Mesendoderm (in vitro differentiated cells): ENCODE measurements around the gene PRDM11.

ENCODE experiments used
- DNase-seq: peaks from one replicate; pipeline ENCODE4 v3.0.0; 2013
- H2AK5ac ChIP-seq: 2 replicates; pipeline ENCODE4 v1.6.1; 2013; ENCODE audit warnings: low read length, inconsistent platforms
- H2BK120ac ChIP-seq: 2 replicates; pipeline ENCODE4 v1.6.1; 2013; ENCODE audit warnings: low read depth, mild to moderate bottlenecking, low read length, moderate library complexity, mixed read lengths
- H2BK15ac ChIP-seq: replicated peaks from 2 replicates; pipeline ENCODE4 v1.6.1; 2013; ENCODE audit warnings: low read depth, mild to moderate bottlenecking, moderate library complexity
- H2BK5ac ChIP-seq: 2 replicates; pipeline ENCODE4 v1.6.1; 2013; ENCODE audit warnings: low read length, inconsistent platforms
- H3K18ac ChIP-seq: 2 replicates; pipeline ENCODE4 v1.6.1; 2013; ENCODE audit warnings: mild to moderate bottlenecking, low read length, mixed read lengths
- H3K23ac ChIP-seq: one replicate; pipeline ENCODE4 v1.6.1; 2013; ENCODE audit warnings: low read length
- H3K27ac ChIP-seq: 2 replicates; pipeline ENCODE4 v1.5.1; 2013; ENCODE audit warnings: low read depth, mild to moderate bottlenecking, inconsistent platforms, low read length, moderate library complexity
- H3K27me3 ChIP-seq: 2 replicates; pipeline ENCODE4 v1.6.1; 2013; ENCODE audit warnings: low read length, control low read depth, mild to moderate bottlenecking, inconsistent platforms; ENCODE audit not compliant: insufficient read depth, poor library complexity
- H3K36me3 ChIP-seq: 2 replicates; pipeline ENCODE4 v1.6.1; 2013; ENCODE audit warnings: low read length, inconsistent platforms; ENCODE audit not compliant: control insufficient read depth, insufficient read depth
- H3K4ac ChIP-seq: one replicate; pipeline ENCODE4 v1.6.1; 2013; ENCODE audit warnings: low read depth, mild to moderate bottlenecking, low read length, moderate library complexity
- H3K4me1 ChIP-seq: 2 replicates; pipeline ENCODE4 v1.6.1; 2013; ENCODE audit warnings: low read depth, low read length, inconsistent platforms; ENCODE audit not compliant: control insufficient read depth
- H3K4me2 ChIP-seq: 2 replicates; pipeline ENCODE4 v1.6.1; 2013; ENCODE audit warnings: low read length
- H3K4me3 ChIP-seq: 2 replicates; pipeline ENCODE4 v1.5.1; 2013; ENCODE audit warnings: mild to moderate bottlenecking, low read length
- H3K56ac ChIP-seq: one replicate; pipeline ENCODE4 v1.6.1; 2013; ENCODE audit warnings: low read length
- H3K79me1 ChIP-seq: 2 replicates; pipeline ENCODE4 v1.6.1; 2013; ENCODE audit warnings: low read length, inconsistent platforms
- H3K79me2 ChIP-seq: 2 replicates; pipeline ENCODE4 v1.6.1; 2013; ENCODE audit warnings: mild to moderate bottlenecking, low read length; ENCODE audit not compliant: control insufficient read depth, insufficient read depth
- H3K9ac ChIP-seq: 2 replicates; pipeline ENCODE4 v1.6.1; 2013; ENCODE audit warnings: low read length, inconsistent platforms
- H4K5ac ChIP-seq: one replicate; pipeline ENCODE4 v1.6.1; 2013; ENCODE audit warnings: low read length
- H4K8ac ChIP-seq: one replicate; pipeline ENCODE4 v1.6.1; 2013; ENCODE audit warnings: low read depth, mild to moderate bottlenecking, control low read depth, low read length, moderate library complexity
- WGBS: extraction: QIAGEN DNeasy Blood & Tissue Kit; methylation state at CpG from one replicate; pipeline ENCODE4 v1.1.7; 2013; ENCODE audit warnings: low lambda C conversion rate, missing lambda C conversion rate; ENCODE audit not compliant: insufficient coverage; ENCODE audit errors: extremely low coverage; 5-methylcytosine and 5-hydroxymethylcytosine counted together

Gene PRDM11

DNA sequence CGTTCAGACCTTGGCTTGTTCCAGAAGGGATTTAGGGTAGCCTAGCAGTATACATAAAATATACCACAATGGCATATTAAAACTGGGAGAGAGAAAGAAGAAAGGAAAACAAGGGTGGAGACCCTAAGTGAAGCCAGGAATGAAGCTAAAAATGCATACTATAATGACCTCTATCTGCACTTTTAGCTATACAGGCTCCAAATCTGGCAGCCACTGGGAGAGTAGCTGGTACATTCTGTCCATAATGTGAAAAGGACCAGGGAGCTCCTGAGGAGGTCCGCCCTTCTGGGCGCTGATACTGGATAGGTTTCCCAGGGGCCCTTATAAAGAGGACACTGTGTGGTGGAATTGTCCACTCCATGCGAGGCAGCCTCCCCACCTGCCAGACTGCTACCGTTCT lies 42.8 kb downstream of the PRDM11 start:
- no peak overlapping the region for H3K4me3 ChIP-seq
- H2BK120ac ChIP-seq: no peak overlapping the region
- no peak overlapping the region for H3K56ac ChIP-seq
- H3K27ac ChIP-seq: no peak overlapping the region
- H3K79me1 ChIP-seq: no peaks in the 10 kb centered on the region
- no peaks in the 10 kb centered on the region for H3K79me2 ChIP-seq
- H2BK5ac ChIP-seq: no peak overlapping the region
- H4K5ac ChIP-seq: no peak overlapping the region
- no peak overlapping the region for H3K4me2 ChIP-seq
- H3K9ac ChIP-seq: no peak overlapping the region
- no peak overlapping the region for H2AK5ac ChIP-seq
- H3K27me3 ChIP-seq: no peaks in the 10 kb centered on the region
- no peak overlapping the region for H3K23ac ChIP-seq
- whole genome bisulfite sequencing: no CpG with 5 or more reads among the region's 5 CpGs
- H3K4ac ChIP-seq: no peak overlapping the region
- H3K18ac ChIP-seq: no peak overlapping the region
- no peak for DNase-seq
- H2BK15ac ChIP-seq: no peak overlapping the region
- peaks cover 12% of the 10 kb centered on the region for H3K4me1 ChIP-seq
- no peaks in the 10 kb centered on the region for H3K36me3 ChIP-seq
- H4K8ac ChIP-seq: no peak overlapping the region

DNA sequence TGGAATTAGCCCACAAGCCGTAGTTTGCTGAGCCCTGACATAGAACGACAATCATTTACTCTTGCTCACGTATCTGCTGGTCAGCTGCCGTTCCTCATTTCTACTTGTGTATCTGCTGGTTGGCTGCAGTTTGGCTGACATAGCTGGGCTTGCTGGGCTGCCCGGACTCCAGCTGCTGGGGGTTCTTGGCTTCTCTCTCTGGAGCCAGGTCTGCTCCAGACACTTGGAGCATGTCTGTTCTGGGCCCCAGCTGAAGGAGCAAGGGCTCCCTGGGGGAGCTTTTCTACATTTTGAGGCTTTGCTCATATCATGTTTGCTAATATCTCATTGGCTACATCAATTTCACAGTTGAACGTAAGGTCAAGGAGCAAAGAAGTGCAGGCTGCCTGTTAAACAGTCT lies 47.3 kb downstream of the PRDM11 start:
- no peaks in the 10 kb centered on the region for H3K36me3 ChIP-seq
- no peak overlapping the region for H4K5ac ChIP-seq
- no peaks in the 10 kb centered on the region for H3K27me3 ChIP-seq
- H3K27ac ChIP-seq: no peak overlapping the region
- no peak overlapping the region for H2BK15ac ChIP-seq
- no peaks in the 10 kb centered on the region for H3K4me1 ChIP-seq
- H3K79me2 ChIP-seq: no peaks in the 10 kb centered on the region
- H3K79me1 ChIP-seq: no peaks in the 10 kb centered on the region
- H4K8ac ChIP-seq: no peak overlapping the region
- H3K23ac ChIP-seq: no peak overlapping the region
- no peak overlapping the region for H2AK5ac ChIP-seq
- H2BK120ac ChIP-seq: no peak overlapping the region
- H2BK5ac ChIP-seq: no peak overlapping the region
- no peak overlapping the region for H3K4me2 ChIP-seq
- WGBS: no CpG with 5 or more reads among the region's 6 CpGs
- H3K4ac ChIP-seq: no peak overlapping the region
- H3K56ac ChIP-seq: no peak overlapping the region
- no peak overlapping the region for H3K9ac ChIP-seq
- no peak overlapping the region for H3K4me3 ChIP-seq
- no peak for DNase-seq
- H3K18ac ChIP-seq: no peak overlapping the region

DNA sequence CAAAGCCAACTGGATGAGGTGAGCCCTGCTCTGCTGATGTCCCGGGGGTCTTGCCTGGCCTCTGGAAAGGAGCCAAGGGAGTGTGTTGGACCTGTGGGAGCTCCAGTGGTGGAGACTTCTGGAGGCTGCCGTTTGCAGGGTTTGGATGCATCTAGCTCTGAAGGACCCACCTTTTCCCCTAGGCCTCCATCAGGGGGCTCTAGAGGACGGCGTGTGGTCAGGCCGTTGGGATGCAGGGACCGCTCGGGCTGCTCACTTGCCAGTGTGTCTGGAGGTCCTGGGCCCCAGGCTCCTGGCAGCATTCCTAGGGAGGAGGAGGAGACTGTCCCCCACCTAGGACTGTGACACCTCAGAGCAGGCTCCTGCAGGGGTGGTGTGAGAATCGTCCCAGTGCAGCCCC lies 58.3 kb downstream of the PRDM11 start:
- no peak overlapping the region for H3K18ac ChIP-seq
- no peak overlapping the region for H4K5ac ChIP-seq
- no peak overlapping the region for H3K4ac ChIP-seq
- H3K27me3 ChIP-seq: no peaks in the 10 kb centered on the region
- H2BK15ac ChIP-seq: no peak overlapping the region
- no peak overlapping the region for H2AK5ac ChIP-seq
- H3K23ac ChIP-seq: no peak overlapping the region
- H3K27ac ChIP-seq: no peak overlapping the region
- WGBS: no CpG with 5 or more reads among the region's 8 CpGs
- H3K79me1 ChIP-seq: no peaks in the 10 kb centered on the region
- H2BK5ac ChIP-seq: no peak overlapping the region
- H3K9ac ChIP-seq: no peak overlapping the region
- H3K56ac ChIP-seq: no peak overlapping the region
- H3K79me2 ChIP-seq: no peaks in the 10 kb centered on the region
- no peaks in the 10 kb centered on the region for H3K36me3 ChIP-seq
- H3K4me2 ChIP-seq: no peak overlapping the region
- no peak overlapping the region for H3K4me3 ChIP-seq
- H2BK120ac ChIP-seq: no peak overlapping the region
- peak; percentile 60 for DNase-seq
- H4K8ac ChIP-seq: no peak overlapping the region
- peaks cover 3% of the 10 kb centered on the region for H3K4me1 ChIP-seq

DNA sequence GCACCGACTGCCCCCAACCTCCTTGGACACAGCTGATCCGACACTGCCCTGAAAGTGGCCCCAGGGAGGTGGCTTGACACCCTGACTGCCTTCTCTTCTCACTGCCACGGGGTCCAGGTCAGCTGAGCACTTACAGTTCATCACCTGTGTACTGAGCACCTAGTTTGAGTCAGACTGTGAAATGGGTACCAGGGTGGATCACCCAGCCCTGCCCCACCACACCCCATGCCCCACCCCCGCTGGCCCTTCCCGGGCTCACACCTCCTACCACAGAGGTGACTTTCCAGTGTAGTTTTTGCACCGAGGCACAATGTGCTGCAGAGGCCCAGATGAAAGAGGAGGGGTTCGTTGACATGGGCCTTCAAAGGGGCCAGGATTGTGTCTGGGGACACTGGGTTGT lies 59.5 kb downstream of the PRDM11 start:
- H3K79me2 ChIP-seq: no peaks in the 10 kb centered on the region
- no peak for DNase-seq
- no peak overlapping the region for H2BK15ac ChIP-seq
- H2BK120ac ChIP-seq: no peak overlapping the region
- peaks cover 3% of the 10 kb centered on the region for H3K4me1 ChIP-seq
- H4K8ac ChIP-seq: no peak overlapping the region
- WGBS: no CpG with 5 or more reads among the region's 7 CpGs
- no peak overlapping the region for H3K27ac ChIP-seq
- H3K4me3 ChIP-seq: no peak overlapping the region
- H2AK5ac ChIP-seq: no peak overlapping the region
- H3K23ac ChIP-seq: no peak overlapping the region
- H3K4me2 ChIP-seq: no peak overlapping the region
- H3K18ac ChIP-seq: no peak overlapping the region
- H3K9ac ChIP-seq: no peak overlapping the region
- no peak overlapping the region for H3K4ac ChIP-seq
- H3K79me1 ChIP-seq: no peaks in the 10 kb centered on the region
- H2BK5ac ChIP-seq: no peak overlapping the region
- no peak overlapping the region for H3K56ac ChIP-seq
- no peak overlapping the region for H4K5ac ChIP-seq
- no peaks in the 10 kb centered on the region for H3K27me3 ChIP-seq
- no peaks in the 10 kb centered on the region for H3K36me3 ChIP-seq

- H3K27me3 ChIP-seq: no peaks in the 10 kb centered on the region
- H3K4me1 ChIP-seq: peaks cover 3% of the 10 kb centered on the region
- H2BK5ac ChIP-seq: no peak overlapping the region
- no CpG with 5 or more reads among the region's 8 CpGs for WGBS
- DNase-seq: no peak
- no peak overlapping the region for H3K4me3 ChIP-seq
- no peak overlapping the region for H3K18ac ChIP-seq
- no peaks in the 10 kb centered on the region for H3K79me1 ChIP-seq
- H4K5ac ChIP-seq: no peak overlapping the region
- no peak overlapping the region for H3K4ac ChIP-seq
- no peak overlapping the region for H3K56ac ChIP-seq
- no peaks in the 10 kb centered on the region for H3K36me3 ChIP-seq
- H3K79me2 ChIP-seq: no peaks in the 10 kb centered on the region
- H4K8ac ChIP-seq: no peak overlapping the region
- no peak overlapping the region for H3K4me2 ChIP-seq
- no peak overlapping the region for H2BK120ac ChIP-seq
- no peak overlapping the region for H2AK5ac ChIP-seq
- H3K23ac ChIP-seq: no peak overlapping the region
- no peak overlapping the region for H3K27ac ChIP-seq
- H2BK15ac ChIP-seq: no peak overlapping the region
- H3K9ac ChIP-seq: no peak overlapping the region
Observed at GRCh38 chr11:45208135-45208534, 61.7 kb downstream of the PRDM11 start.

DNA sequence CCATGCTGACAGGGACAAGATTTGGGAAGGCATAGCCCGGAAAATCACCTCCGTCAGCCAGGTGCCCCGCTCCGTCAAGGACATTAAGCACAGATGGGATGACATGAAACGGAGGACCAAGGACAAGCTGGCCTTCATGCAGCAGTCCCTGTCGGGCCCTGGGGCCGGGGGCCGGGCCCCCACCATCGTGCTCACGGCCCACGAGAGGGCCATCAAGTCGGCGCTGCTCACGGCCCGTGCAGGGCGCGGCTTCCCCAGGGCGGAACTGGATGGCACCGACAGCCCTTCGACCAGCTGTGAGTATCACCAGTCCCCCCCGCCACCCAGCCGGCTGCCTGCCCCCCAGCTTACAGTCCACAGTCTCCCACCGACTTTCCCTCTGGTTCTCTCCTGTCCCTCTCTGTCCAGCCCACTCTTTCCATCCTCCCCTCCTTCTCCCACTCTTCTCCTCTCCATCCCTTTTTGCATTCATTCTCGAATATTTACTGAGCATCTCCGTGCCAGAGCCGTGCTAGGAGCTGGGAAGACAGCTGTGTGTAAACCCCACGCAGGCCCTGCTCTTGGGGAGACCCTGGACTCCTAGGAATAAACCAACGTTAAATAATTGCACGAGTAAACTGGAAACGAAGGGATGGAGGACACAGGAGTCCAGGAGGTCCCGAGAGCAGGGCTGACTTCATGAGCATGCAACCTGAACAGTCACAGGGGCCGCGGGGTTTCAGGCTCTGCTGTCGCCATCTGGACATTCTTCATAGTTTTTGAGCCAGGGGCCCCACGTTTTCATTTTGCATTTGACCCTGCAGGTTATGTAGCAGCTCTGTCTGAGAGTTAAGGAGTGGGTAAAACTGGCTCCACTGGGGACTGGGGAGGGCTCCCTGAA lies 62.8 kb downstream of the PRDM11 start:
- no peaks in the 10 kb centered on the region for H3K79me1 ChIP-seq
- H2BK5ac ChIP-seq: no peak overlapping the region
- no peak overlapping the region for H4K8ac ChIP-seq
- H3K79me2 ChIP-seq: no peaks in the 10 kb centered on the region
- H2AK5ac ChIP-seq: no peak overlapping the region
- H3K56ac ChIP-seq: peak overlapping the region; percentile 46
- H3K27ac ChIP-seq: no peak overlapping the region
- no CpG with 5 or more reads among the region's 35 CpGs for WGBS
- no peak overlapping the region for H3K4me2 ChIP-seq
- peaks cover 3% of the 10 kb centered on the region for H3K4me1 ChIP-seq
- no peaks in the 10 kb centered on the region for H3K36me3 ChIP-seq
- no peak overlapping the region for H4K5ac ChIP-seq
- DNase-seq: no peak
- H3K23ac ChIP-seq: no peak overlapping the region
- no peaks in the 10 kb centered on the region for H3K27me3 ChIP-seq
- H3K18ac ChIP-seq: no peak overlapping the region
- no peak overlapping the region for H3K4me3 ChIP-seq
- no peak overlapping the region for H3K4ac ChIP-seq
- no peak overlapping the region for H3K9ac ChIP-seq
- no peak overlapping the region for H2BK15ac ChIP-seq
- H2BK120ac ChIP-seq: no peak overlapping the region
